Hippocampal formation (tissue), 2 donors: ENCODE data around the gene DTX4.

Experiments
- DNase-seq, 2 donors: peaks; one replicate each; lab custom pipeline; 2025; lab: John Stamatoyannopoulos, UW

The DTX4 gene

GRCh38 chr11:59219836-59220235 lies 47.9 kb downstream of the DTX4 start:
- DNase-seq, result no peak

DNA sequence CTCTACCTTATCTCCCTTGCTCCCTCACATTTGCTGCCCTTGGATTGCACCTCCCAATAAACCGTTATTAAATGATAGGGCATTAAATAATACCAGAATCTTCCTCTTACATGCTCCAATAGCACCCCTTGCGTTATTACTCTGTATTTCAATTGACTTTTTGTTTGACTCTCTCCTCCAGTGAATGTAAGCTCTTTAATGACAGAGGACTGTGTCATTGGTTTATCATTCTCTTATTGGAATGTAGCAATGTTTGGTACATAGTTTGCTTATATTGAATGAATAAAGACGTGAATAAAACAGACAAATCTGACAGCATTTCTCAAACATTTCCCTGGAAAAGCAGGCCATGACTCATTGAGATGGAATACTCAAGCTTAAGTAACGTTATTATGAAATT lies 49.5 kb downstream of the DTX4 start:
- no peak for DNase-seq

GRCh38 chr11:59222464-59223060 lies 50.6 kb downstream of the DTX4 start:
- DNase-seq, result no peak

DNA sequence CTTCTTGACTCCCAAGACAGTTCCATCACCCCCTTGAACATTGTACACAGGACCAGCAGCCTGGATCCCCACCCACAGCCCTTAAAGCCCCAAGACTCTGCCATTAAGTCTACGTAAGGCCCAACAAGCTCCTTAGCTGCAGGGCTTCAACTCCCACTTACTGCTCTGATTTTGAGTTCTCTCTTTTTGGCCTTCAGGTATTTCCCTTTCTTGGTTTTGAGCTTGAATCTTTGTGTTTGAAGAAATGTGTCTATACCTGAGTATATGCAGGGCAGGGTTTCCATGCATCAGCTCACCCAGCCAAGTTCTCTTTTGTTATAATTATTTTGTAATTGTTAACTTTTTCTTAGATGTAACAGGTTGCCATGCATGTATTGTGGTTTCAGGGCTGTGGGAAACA lies 51.2 kb downstream of the DTX4 start:
- no peak for DNase-seq

- DNase-seq, result no peak
Observed at GRCh38 chr11:59223611-59224010, 51.7 kb downstream of the DTX4 start.

- DNase-seq, result no peak
Observed at GRCh38 chr11:59224351-59224928, 52.5 kb downstream of the DTX4 start.

GRCh38 chr11:59225017-59225416 lies 53.1 kb downstream of the DTX4 start:
- no peak for DNase-seq

- no peak for DNase-seq
Observed at GRCh38 chr11:59226396-59226795, 54.5 kb downstream of the DTX4 start.

- no peak for DNase-seq
Observed at GRCh38 chr11:59240322-59240721, 68.4 kb downstream of the DTX4 start.

DNA sequence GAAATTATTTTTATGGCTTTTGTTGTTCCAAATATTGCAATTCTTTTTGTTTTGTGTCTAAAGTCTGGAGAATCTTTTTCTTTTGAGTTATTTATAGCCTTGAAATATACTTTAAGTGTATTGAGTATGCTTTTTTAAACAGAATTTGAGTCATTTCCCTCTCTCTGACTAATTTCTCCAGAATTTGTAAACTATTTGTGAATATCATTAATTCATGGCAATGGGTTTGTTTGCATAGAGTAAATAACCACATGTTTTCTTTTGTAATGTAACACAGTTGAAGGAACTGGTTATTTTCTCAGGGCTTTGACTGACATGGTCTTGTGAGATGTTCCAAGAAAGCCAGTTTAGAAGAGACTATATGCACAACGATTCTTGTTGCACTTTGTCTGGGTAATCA lies 71.7 kb downstream of the DTX4 start:
- no peak for DNase-seq

- no peak for DNase-seq
Observed at GRCh38 chr11:59247531-59248227, 75.7 kb downstream of the DTX4 start.

DNA sequence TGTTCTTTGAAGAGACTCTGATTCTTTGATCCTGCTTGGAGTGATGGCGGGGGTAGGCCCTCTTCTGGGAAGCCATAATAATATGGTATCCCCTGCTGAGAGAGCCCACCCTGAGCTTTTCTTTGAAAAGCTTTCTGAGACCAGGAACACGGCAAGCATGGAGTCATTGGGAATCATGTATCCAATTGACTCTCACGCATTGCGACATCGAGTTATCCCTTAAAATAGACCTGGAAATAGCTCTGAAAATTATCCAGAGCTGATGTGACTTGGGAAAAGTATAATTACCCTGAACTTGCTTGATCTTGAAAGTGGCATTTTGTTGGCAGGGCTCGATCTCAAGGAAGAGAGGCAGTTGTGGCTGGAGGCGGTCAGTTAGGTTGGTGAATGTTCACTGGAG lies 77.6 kb downstream of the DTX4 start:
- no peak for DNase-seq

DNA sequence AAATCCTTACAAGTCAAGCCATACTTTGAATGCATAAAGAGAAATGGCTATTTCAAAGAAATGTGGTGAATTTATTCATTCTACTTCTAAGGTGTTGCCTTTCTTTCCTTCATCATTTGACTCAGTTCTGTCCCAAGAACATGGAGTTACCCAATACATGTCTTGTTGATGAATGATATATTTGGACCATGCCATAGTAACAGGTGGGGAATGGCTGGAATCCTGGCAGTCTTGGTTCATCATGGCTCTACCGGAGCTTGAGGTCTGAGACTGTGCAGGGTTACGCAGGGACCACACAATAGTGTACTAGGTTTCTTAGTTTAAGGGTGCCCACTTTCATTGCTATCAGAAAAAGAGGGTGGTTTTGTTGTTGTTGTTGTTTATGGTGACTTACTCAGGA lies 81.1 kb downstream of the DTX4 start:
- DNase-seq, result no peak

DNA sequence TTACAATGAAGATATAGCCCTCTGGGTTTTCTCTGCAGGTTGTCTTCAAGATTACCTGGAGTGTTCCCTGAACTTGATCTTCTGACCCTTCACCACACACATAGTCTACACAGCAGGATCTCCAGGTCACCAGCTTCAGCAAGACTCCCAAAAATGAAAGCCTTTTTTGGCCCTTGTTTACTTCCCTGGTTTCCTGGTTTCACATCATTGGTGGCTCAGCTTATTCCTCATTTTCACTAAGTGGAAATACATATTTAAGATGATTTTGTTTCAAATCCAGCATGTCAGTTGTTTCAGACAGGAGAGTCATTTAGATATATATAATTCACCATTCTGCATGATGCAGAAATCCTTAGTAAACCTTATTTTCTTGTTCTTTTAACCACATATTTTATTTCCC lies 82.4 kb downstream of the DTX4 start:
- DNase-seq, result no peak

DNA sequence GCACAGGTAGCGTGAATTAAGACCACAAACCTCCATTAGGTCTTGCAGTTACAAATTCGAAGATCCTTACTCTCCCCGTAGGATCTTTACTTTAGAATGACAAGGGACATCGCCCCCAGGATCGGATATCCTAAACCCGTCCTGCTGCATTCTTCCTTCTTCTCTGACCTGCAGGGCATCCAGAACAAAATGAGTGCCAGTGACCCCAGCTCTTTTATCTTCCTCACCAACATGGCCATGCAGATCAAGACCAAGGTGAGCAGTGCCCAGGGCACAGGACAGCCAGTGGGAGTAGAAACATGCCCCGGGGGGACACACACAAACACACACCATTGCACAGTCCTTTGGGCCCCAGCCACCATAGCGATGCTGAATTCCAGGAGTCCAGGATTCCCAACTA lies 83.3 kb downstream of the DTX4 start:
- DNase-seq, result no peak
